Activated B cell treated with CpG ODN at 0.5 μM for 24 hours (primary cell): ENCODE results near the gene KCNJ1. TPM values are rescaled to one million over a fixed set of nuclear protein-coding genes. Genes with fewer than 3 reads are reported as not detected.

Experiments used
- ATAC-seq: fragments of 200-7000 bp; cut with Tn5 transposase; one replicate; pipeline ENCODE4 v1.10.0; 2021; ENCODE audit warnings: low read depth, mild to moderate bottlenecking, moderate library complexity
- CTCF ChIA-PET: fragments of 350-600 bp; sonication (Branson Sonifier 250); formaldehyde crosslinking; loops from one replicate; lab custom pipeline; 2021; ENCODE audit warnings: antibody characterized with exemption; lab: Charles Lee
- POLR2A ChIA-PET: fragments of 350-600 bp; sonication (Branson Sonifier 250); formaldehyde crosslinking; loops from one replicate; lab custom pipeline; 2021; ENCODE audit warnings: antibody characterized with exemption; lab: Charles Lee
- DNase-seq: peaks from one replicate; pipeline ENCODE4 v3.0.0; 2022
- H3K27ac Mint-ChIP-seq: one replicate; pipeline ENCODE4 v1.8.0; 2020; ENCODE audit warnings: mixed read lengths
- H3K27me3 Mint-ChIP-seq: one replicate; pipeline ENCODE4 v1.8.0; 2021; ENCODE audit warnings: mixed read lengths
- H3K36me3 Mint-ChIP-seq: one replicate; pipeline ENCODE4 v1.8.0; 2021; ENCODE audit warnings: low read depth, mixed read lengths
- H3K4me1 Mint-ChIP-seq: one replicate; pipeline ENCODE4 v1.8.0; 2021; ENCODE audit warnings: mixed read lengths
- H3K4me3 Mint-ChIP-seq: one replicate; pipeline ENCODE4 v1.8.0; 2020; ENCODE audit warnings: mild to moderate bottlenecking, mixed read lengths
- H3K9me3 Mint-ChIP-seq: one replicate; pipeline ENCODE4 v1.8.0; 2020; ENCODE audit warnings: mixed read lengths
- intact Hi-C: fragments of 100-400 bp; cut with micrococcal nuclease; formaldehyde crosslinking; loops from one replicate; pipeline ENCODE4 v1.15.1; 2024
- total RNA-seq: library from RNA; stranded (reverse); gene quantifications from 2 replicates; pipeline ENCODE4 v1.2.3, GENCODE V29; 2022
- TF ChIP-seq, protein P1 (sequence below): fragments of 200-600 bp; IDR thresholded peaks from one replicate; pipeline ENCODE4 v1.8.0; 2022; ENCODE audit warnings: antibody characterized with exemption, mild to moderate bottlenecking

KCNJ1 gene
- total RNA-seq, 1 donor from 2014 or later, result not detected

DNA sequence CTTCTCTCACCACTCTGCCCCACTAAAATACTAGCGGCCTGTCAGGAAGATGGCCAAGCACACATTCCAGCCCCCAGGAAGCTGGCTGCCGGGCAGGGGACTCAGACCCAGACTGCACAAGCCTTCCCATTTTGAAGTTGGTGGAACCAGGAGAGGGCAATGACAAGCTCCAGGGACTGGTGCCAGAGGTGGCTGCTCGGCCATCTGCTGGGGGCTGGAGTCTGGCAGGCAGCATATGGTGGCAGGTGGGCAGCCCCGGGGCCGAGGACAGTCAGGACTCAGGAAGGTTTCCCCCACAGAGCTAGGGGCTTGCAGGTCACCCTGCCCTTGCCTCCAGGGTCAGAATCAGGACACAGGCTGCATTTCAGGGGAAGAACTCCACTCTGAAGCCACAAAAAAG lies 46.7 kb upstream of the KCNJ1 start:
- intact Hi-C loops, result no loop called here
- TF ChIP-seq, protein P1, sequence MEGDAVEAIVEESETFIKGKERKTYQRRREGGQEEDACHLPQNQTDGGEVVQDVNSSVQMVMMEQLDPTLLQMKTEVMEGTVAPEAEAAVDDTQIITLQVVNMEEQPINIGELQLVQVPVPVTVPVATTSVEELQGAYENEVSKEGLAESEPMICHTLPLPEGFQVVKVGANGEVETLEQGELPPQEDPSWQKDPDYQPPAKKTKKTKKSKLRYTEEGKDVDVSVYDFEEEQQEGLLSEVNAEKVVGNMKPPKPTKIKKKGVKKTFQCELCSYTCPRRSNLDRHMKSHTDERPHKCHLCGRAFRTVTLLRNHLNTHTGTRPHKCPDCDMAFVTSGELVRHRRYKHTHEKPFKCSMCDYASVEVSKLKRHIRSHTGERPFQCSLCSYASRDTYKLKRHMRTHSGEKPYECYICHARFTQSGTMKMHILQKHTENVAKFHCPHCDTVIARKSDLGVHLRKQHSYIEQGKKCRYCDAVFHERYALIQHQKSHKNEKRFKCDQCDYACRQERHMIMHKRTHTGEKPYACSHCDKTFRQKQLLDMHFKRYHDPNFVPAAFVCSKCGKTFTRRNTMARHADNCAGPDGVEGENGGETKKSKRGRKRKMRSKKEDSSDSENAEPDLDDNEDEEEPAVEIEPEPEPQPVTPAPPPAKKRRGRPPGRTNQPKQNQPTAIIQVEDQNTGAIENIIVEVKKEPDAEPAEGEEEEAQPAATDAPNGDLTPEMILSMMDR, result no peak
- Mint-ChIP-seq H3K36me3 (no peaks in the 10 kb centered on the region), H3K4me1 (no peaks in the 10 kb centered on the region), H3K9me3 (no peaks in the 10 kb centered on the region), H3K27me3 (peaks cover 48% of the 10 kb centered on the region), H3K27ac (no peak overlapping the region), H3K4me3 (no peak overlapping the region)
- ChIA-PET POLR2A (no interaction called here), CTCF (no interaction called here)
- no peak for ATAC-seq
- no peak for DNase-seq

DNA sequence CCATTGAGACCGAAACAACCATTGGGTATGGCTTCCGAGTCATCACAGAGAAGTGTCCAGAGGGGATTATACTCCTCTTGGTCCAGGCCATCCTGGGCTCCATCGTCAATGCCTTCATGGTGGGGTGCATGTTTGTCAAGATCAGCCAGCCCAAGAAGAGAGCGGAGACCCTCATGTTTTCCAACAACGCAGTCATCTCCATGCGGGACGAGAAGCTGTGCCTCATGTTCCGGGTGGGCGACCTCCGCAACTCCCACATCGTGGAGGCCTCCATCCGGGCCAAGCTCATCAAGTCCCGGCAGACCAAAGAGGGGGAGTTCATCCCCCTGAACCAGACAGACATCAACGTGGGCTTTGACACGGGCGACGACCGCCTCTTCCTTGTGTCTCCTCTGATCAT lies 44.6 kb upstream of the KCNJ1 start:
- no peak for ATAC-seq
- CTCF ChIA-PET, result no interaction called here

DNA sequence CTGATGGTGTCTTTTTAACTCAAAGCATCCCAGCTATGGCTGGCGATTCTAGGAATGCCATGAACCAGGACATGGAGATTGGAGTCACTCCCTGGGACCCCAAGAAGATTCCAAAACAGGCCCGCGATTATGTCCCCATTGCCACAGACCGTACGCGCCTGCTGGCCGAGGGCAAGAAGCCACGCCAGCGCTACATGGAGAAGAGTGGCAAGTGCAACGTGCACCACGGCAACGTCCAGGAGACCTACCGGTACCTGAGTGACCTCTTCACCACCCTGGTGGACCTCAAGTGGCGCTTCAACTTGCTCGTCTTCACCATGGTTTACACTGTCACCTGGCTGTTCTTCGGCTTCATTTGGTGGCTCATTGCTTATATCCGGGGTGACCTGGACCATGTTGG lies 44.1 kb upstream of the KCNJ1 start:
- Mint-ChIP-seq H3K4me1 (peaks cover 6% of the 10 kb centered on the region), H3K27me3 (peaks cover 55% of the 10 kb centered on the region), H3K27ac (no peak overlapping the region), H3K9me3 (no peaks in the 10 kb centered on the region), H3K36me3 (no peaks in the 10 kb centered on the region), H3K4me3 (no peak overlapping the region)
- ChIA-PET POLR2A (no interaction called here), CTCF (no interaction called here)
- ATAC-seq (no peak), DNase-seq (no peak)
- TF ChIP-seq, protein P1, result no peak
- intact Hi-C loops, result no loop called here

More for the DNA sequence above, 44.6 kb upstream of the KCNJ1 start:
- H3K4me3 Mint-ChIP-seq, result no peak overlapping the region
- no peaks in the 10 kb centered on the region for H3K9me3 Mint-ChIP-seq
- H3K36me3 Mint-ChIP-seq, result no peaks in the 10 kb centered on the region
- TF ChIP-seq, protein P1, result no peak
- DNase-seq, result no peak
- POLR2A ChIA-PET, result no interaction called here
- H3K27ac Mint-ChIP-seq, result no peak overlapping the region
- intact Hi-C loops, result no loop called here
- H3K27me3 Mint-ChIP-seq, result peaks cover 55% of the 10 kb centered on the region
- H3K4me1 Mint-ChIP-seq, result peaks cover 5% of the 10 kb centered on the region

DNA sequence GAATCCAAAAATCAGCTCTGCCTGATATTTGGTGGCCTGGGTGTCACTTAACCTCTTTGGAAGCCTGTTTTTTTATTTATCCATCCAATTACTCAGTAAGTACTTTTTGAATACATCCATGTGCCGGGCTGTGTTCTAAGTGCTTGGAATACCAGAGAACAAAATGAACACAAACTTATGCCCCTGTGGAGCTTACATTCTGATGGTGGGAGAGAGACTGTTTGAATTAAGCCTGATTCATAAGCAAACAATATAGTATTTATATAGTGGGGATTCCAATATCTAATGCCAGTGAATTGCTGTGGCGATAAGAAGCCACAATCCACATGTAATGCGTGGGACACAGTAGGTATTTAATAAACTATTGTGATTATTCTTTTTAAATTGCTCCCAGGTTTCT lies 43.5 kb upstream of the KCNJ1 start:
- TF ChIP-seq, protein P1, result no peak
- CTCF ChIA-PET, result interaction anchor here (2.1 kb wide), 1 partner anchor 46 kb away, joined by 5 read pairs; no protein-coding TSS in a partner anchor
- intact Hi-C loops, result no loop called here
- peaks cover 52% of the 10 kb centered on the region for H3K27me3 Mint-ChIP-seq
- H3K36me3 Mint-ChIP-seq, result no peaks in the 10 kb centered on the region
- POLR2A ChIA-PET, result no interaction called here
- H3K9me3 Mint-ChIP-seq, result no peaks in the 10 kb centered on the region
- peaks cover 12% of the 10 kb centered on the region for H3K4me1 Mint-ChIP-seq
- no peak overlapping the region for H3K27ac Mint-ChIP-seq
- no peak overlapping the region for H3K4me3 Mint-ChIP-seq
- no peak for ATAC-seq
- no peak for DNase-seq

GRCh38 chr11:128909438-128910125 lies 42.5 kb upstream of the KCNJ1 start:
- DNase-seq (no peak), ATAC-seq (no peak)
- Mint-ChIP-seq H3K4me3 (no peak overlapping the region), H3K9me3 (no peaks in the 10 kb centered on the region), H3K27me3 (peaks cover 49% of the 10 kb centered on the region), H3K36me3 (no peaks in the 10 kb centered on the region), H3K27ac (no peak overlapping the region), H3K4me1 (peaks cover 16% of the 10 kb centered on the region)
- TF ChIP-seq, protein P1, result no peak
- ChIA-PET CTCF (interaction anchor here (2.1 kb wide), 1 partner anchor 47 kb away, joined by 5 read pairs; no protein-coding TSS in a partner anchor), POLR2A (no interaction called here)
- intact Hi-C loops, result no loop called here
